GM21360 (cell line): ENCODE measurements around the gene MRPS5.
"Not testable (repeated sequence)": the region's sequence is repeated elsewhere in the genome, so short reads cannot be mapped to it uniquely, and the experiment has no call there.

ENCODE experiments used
- ATAC-seq: cut with Tn5 transposase; IDR thresholded peaks from one replicate; pipeline ENCODE4 v1.9.1; 2021; ENCODE audit warnings: mild to moderate bottlenecking, moderate library complexity; ENCODE audit not compliant: unreplicated experiment

Gene MRPS5

GRCh38 chr2:95121407-95122196, at the start of gene MRPS5:
TSS of gene MRPS5 (minus strand) at chr2:95121808. CDS start at chr2:95121791, 17 bp downstream.
- ATAC-seq: peak; percentile 92

GRCh38 chr2:95166065-95166763, 44.6 kb upstream of the MRPS5 start:
- ATAC-seq: peak; percentile 2

GRCh38 chr2:95165371-95166064, 43.9 kb upstream of the MRPS5 start, which contains the start of gene ZNF2:
TSS of gene ZNF2 (plus strand) at chr2:95165809. CDS start at chr2:95176227, 10,418 bp downstream.
- ATAC-seq: peak; percentile 91

GRCh38 chr2:95165030-95165370, 43.4 kb upstream of the MRPS5 start:
- no peak for ATAC-seq

GRCh38 chr2:95159690-95160449, 38.3 kb upstream of the MRPS5 start, which contains the start of gene ZNF514:
TSS of gene ZNF514 (minus strand) at chr2:95159848. CDS start at chr2:95153253, 6,595 bp downstream.
- ATAC-seq: peak; percentile 85

- peak; percentile 49 for ATAC-seq
These were observed 37.4 kb upstream of the MRPS5 start for GRCh38 chr2:95158891-95159619.

GRCh38 chr2:95158441-95158840, 36.8 kb upstream of the MRPS5 start:
- ATAC-seq: no peak

GRCh38 chr2:95149397-95149984, 27.9 kb upstream of the MRPS5 start:
- no peak for ATAC-seq

- ATAC-seq: no peak
These were observed 22.2 kb upstream of the MRPS5 start for GRCh38 chr2:95143838-95144237.

- no peak for ATAC-seq
These were observed 17.1 kb upstream of the MRPS5 start for GRCh38 chr2:95138702-95139101.

- ATAC-seq: no peak
These were observed 566 bp upstream of the MRPS5 start for GRCh38 chr2:95122197-95122551.

- ATAC-seq: no peak
These were observed 558 bp downstream of the MRPS5 start for GRCh38 chr2:95121093-95121406.

- ATAC-seq: peak; percentile 89
These were observed 6.2 kb downstream of the MRPS5 start for GRCh38 chr2:95115418-95115817.

GRCh38 chr2:95113464-95113863, 8.1 kb downstream of the MRPS5 start:
- no peak for ATAC-seq

GRCh38 chr2:95110395-95110794, 11.2 kb downstream of the MRPS5 start:
- no peak for ATAC-seq

GRCh38 chr2:95109260-95109659, 12.3 kb downstream of the MRPS5 start:
- no peak for ATAC-seq

- no peak for ATAC-seq
These were observed 15.5 kb downstream of the MRPS5 start for GRCh38 chr2:95106081-95106480.

GRCh38 chr2:95104606-95105005, 17.0 kb downstream of the MRPS5 start:
- no peak for ATAC-seq

- ATAC-seq: no peak
These were observed 21.7 kb downstream of the MRPS5 start for GRCh38 chr2:95099910-95100309.

- ATAC-seq: not testable (repeated sequence)
These were observed 23.3 kb downstream of the MRPS5 start for GRCh38 chr2:95098273-95098672.
